T-helper 9 cell (primary cell): ENCODE measurements around the gene SVBP.
"Not testable (repeated sequence)": the region's sequence is repeated elsewhere in the genome, so short reads cannot be mapped to it uniquely, and the experiment has no call there.

Source experiments
- DNase-seq: peaks from one replicate; pipeline ENCODE4 v3.0.0-alpha.2; 2020

The SVBP gene

DNA sequence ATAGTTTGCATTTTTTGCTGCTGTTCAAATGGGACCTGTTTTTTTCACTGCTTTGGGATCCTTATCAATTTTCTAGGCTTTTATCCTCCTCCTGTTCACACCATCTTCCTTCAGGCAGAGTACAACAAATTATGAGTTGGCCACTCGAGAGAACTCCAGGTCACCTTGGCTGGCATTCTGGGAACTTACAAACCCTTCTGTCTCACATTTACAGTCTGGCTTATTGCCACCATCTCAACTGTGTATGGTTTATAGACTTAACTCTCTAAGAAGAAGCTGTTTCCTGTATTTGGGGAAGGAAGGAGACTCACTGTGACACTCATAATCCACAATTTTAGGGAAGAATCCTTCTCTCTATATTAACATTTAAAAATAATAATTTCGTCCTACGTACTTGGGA lies 23.8 kb upstream of the SVBP start:
- no peak for DNase-seq

DNA sequence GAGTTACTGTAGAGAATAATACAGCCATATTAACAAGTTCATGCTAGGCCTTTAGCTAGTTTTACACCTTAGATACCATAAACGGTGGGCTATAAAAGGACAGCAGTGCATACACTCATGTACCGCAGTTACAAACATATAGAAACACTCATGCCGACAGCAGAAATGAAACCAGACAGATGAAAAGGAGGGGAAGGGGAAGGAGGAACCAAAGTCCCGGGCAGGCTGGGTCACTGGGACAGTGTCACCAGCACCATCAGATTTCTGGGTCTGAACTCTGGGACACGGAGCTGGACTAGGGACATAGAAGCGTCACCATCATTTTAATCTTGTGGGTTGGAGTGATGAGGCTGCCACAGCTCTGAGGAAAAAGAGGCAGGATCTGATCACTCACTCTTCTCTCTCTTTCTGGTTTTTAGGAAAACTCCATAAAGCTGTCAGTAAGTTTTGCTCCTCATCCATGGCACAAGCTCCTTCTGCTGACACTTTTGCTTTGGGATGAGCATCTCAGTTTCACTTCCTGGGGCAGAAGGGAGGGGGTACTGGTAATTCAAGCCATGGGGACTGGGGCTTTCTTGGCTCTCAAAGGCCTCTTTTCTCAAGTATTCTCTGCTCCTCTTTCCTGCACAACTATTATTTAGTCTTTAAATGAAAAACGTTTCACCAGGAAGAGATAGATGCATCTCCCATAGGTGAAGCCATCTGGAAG lies 21.4 kb upstream of the SVBP start:
- DNase-seq = no peak

GRCh38 chr1:42837709-42838108 lies 20.5 kb upstream of the SVBP start:
- no peak for DNase-seq

GRCh38 chr1:42835422-42835821 lies 18.2 kb upstream of the SVBP start:
- no peak for DNase-seq

- no peak for DNase-seq
Observed at GRCh38 chr1:42834803-42835202, 17.6 kb upstream of the SVBP start.

- no peak for DNase-seq
Observed at GRCh38 chr1:42833981-42834380, 16.8 kb upstream of the SVBP start.

- DNase-seq = no peak
Observed at GRCh38 chr1:42832641-42833240, 15.5 kb upstream of the SVBP start.

- no peak for DNase-seq
Observed at GRCh38 chr1:42831273-42831672, 14.1 kb upstream of the SVBP start.

DNA sequence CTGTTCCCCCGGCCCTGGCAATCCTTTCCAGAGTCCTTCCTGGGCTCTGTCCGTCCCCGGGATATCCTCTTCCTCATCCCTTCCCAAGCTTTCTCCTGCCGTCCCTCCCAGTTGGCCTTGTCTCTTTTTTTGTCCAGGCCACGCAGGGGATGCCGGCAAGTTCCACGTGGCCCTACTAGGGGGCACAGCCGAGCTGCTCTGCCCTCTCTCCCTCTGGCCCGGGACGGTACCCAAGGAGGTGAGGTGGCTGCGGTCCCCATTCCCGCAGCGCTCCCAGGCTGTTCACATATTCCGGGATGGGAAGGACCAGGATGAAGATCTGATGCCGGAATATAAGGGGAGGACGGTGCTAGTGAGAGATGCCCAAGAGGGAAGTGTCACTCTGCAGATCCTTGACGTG lies 13.4 kb upstream of the SVBP start:
- DNase-seq = no peak

DNA sequence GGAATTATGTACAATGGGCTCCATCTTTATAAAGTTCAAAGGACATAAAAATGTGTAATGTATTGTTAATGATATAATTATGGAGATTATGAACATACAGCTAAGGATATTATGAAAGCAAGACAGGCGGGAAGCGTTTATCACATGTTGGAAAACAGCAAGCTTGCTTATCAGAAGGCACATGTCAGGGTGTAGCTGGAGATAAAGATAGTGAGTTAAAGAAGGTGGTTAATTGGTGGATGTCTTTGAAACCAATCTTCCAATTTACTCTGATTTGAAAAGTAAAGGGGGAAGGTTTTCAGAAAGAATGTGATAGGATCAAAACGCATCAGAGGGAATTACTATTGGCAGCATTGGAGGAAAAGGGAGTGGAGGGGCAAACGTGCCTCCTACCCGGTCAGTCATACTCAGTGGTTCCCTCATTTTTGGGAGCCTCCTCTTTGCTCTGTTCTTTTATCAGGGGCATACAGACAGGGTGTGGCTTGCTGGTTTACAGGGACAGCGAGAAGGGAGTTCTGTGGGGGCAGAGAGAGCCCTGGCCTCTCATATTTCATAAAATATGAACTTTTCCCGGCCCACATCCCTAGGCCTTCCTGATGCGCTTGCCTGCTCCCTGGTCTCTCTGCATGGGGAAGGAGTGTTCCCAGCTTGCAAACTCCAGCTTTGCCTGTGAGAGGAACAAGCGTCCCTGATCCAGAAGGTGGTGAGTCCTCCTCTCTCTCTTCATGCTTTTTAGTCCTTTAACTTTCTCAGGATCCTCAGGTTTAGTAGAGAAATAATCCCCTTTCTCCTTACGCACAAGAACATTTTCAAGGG lies 8.0 kb upstream of the SVBP start:
- no peak for DNase-seq

GRCh38 chr1:42824481-42825035 lies 7.4 kb upstream of the SVBP start:
- DNase-seq = no peak

GRCh38 chr1:42822800-42823392 lies 5.7 kb upstream of the SVBP start:
- no peak for DNase-seq

DNA sequence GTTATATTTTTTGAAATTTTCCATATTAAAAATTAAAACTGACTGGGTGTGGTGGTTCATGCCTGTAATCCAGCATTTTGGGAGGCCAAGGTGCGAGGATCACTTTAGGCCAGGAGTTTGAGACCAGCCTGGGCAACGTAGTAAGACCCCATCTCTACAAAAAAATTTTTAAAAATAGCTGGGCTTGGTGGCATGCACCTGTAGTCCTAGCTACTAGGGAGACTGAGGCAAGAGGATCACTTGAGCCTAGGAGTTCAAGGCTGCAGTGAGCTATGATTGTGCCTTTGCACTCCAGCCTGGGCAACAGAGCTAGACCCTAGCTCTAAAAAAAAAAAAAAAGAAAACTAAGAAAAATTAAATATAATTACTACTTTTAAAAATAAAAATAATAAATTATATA lies 4.5 kb upstream of the SVBP start:
- DNase-seq = no peak

DNA sequence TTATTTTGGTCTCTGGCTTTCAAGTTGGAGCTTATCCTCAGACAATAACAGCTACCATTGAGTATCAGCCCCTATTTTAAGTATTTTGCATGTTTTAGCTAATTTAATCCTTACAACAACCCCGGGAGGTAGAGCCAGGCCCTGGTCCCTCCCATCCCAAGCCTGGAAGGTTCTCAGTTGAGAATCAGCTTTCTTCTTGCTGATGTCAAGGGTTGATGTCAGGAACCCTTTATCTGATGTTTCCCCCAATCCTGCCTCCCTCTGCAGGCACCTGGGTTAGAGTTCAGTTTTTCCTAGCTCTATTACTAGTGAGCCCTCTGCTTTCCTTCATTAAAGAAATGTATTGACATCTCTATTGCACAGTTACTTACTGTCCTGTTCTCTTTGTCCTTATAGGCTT lies 3.6 kb upstream of the SVBP start:
- no peak for DNase-seq

- no peak for DNase-seq
Observed at GRCh38 chr1:42817976-42818375, 779 bp upstream of the SVBP start.

DNA sequence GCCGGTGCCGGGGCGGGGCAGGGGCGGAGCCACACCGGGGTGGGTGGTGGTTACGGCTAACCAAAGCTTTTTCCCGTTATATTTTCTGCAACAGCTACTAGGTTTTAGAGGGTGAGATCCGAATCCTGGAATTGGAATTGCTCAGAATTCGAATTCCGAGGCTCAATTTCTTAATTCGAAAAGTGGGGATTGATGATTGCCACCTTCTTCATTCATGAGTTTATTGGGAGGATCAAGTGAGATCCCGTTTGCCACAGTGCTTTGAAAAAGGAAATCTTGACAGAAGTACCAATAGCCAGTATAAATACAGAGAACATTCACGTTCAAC lies 207 bp upstream of the SVBP start:
- no peak for DNase-seq

DNA sequence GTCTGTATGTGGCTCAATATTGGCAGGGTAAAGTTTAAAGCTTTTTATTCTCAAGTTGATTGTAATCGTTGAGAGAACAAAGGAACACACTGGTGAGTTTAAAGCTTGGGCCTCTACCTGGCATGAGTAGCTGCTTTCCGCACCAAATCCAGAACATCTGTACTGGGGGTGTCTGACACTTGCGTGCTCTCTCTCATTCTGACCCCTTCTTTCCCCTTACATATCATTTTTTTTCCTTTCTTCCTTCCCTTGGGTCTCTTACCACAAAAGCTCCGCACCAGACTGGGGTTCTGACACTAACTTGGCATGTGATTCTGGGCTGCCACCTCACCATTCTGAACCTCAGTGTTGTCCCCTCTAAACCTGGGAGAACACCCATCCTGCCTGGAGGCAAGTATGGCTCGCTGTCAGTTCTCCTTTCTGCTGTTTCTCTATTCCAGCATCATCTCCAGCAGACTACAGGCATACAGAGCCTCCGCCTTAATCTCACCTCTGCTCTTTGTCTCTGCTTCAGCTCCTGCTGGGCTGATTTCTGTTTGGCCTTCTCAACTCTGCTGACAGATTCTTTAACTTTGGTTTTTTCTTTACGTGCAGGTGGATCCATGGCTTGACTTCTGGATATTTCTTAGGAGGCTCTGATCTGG lies 1.1 kb downstream of the SVBP start:
- no peak for DNase-seq

DNA sequence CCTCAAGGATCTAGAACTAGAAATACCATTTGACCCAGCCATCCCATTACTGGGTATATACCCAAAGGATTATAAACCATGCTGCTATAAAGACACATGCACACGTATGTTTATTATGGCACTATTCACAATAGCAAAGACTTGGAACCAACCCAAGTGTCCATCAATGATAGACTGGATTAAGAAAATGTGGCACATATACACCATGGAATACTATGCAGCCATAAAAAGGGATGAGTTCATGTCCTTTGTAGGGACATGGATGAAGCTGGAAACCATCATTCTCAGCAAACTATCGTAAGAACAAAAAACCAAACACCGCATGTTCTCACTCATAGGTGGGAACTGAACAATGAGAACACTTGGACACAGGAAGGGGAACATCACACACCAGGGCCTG lies 2.4 kb downstream of the SVBP start:
- DNase-seq = not testable (repeated sequence)

DNA sequence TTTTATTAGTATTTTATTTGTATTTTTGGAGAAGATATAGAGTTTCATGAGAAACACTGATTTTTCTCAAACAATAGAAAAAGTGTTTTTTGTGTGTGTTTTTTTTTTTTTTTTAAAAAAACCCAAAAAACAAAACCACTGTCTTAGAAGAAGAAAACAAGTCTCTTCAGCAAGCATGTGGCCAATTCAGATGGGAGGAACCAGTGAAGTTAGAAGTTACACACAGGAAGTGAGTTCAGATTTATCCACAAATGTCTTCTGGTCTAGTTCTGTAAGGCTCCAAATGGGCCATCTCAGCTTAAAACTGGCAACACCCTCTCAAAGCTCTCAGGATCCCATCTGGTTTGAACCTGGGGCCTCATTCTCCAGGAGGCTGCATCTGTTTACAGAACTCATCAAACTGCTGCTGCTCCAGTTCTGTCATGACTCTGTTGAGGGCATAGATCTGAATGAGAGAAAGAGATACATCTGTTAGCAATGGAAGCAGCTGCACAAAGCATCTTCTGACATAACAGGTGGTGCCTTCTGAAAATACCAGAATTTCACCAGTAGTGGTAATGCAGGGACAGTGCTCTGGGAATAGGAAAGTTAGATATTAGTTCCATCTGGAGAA lies 10.0 kb downstream of the SVBP start:
- no peak for DNase-seq

- DNase-seq = no peak
Observed at GRCh38 chr1:42806593-42806992, 10.6 kb downstream of the SVBP start.

GRCh38 chr1:42806171-42806570 lies 11.0 kb downstream of the SVBP start:
- no peak for DNase-seq

GRCh38 chr1:42801832-42802473 lies 15.2 kb downstream of the SVBP start:
- no peak for DNase-seq
